OCI-LY7 (cell line): ENCODE measurements around the gene KRTAP20-1. TPM values are rescaled to one million over a fixed set of nuclear protein-coding genes. Genes with fewer than 3 reads are reported as not detected.

Experiments
- BruUV-seq: library from RNA; stranded (reverse); fragments of 400-500 nt; replicated peaks from 2 replicates; lab custom pipeline; 2021; lab: Mats Ljungman, UMichigan
- CTCF ChIA-PET: fragments of 300-600 bp; sonication (Branson Sonifier 250); formaldehyde crosslinking; loops from one replicate; lab custom pipeline; 2022; ENCODE audit warnings: antibody characterized with exemption; ENCODE audit not compliant: unreplicated experiment; lab: Charles Lee
- POLR2A ChIA-PET: fragments of 300-600 bp; sonication (Branson Sonifier 250); formaldehyde crosslinking; loops from one replicate; lab custom pipeline; 2022; ENCODE audit warnings: antibody characterized with exemption; lab: Charles Lee
- DNase-seq: peaks from one replicate; pipeline ENCODE4 v3.0.0-alpha.2; 2015; ENCODE audit warnings: low spot score
- H2AFZ ChIP-seq: fragments of 200-600 bp; sonication (generic), shearing (Covaris generic); 2 replicates; pipeline ENCODE4 v1.6.1; 2014; ENCODE audit warnings: mild to moderate bottlenecking, antibody characterized with exemption, low read length, moderate library complexity
- H3K27ac ChIP-seq: fragments of 200-600 bp; sonication (generic); 2 replicates; pipeline ENCODE4 v1.5.1; 2014; ENCODE audit warnings: mixed run types, low read depth, mild to moderate bottlenecking, moderate library complexity, low read length, inconsistent platforms; ENCODE audit not compliant: poor library complexity, severe bottlenecking
- H3K36me3 ChIP-seq: fragments of 200-600 bp; sonication (generic); 2 replicates; pipeline ENCODE4 v1.6.1; 2014; ENCODE audit warnings: mild to moderate bottlenecking, antibody characterized with exemption, low read length, moderate library complexity, mixed read lengths; ENCODE audit not compliant: insufficient read depth
- H3K4me1 ChIP-seq: fragments of 200-600 bp; sonication (generic); 2 replicates; pipeline ENCODE4 v1.5.1; 2014; ENCODE audit warnings: mild to moderate bottlenecking, low read length; ENCODE audit not compliant: insufficient read depth, poor library complexity, severe bottlenecking
- H3K4me2 ChIP-seq: fragments of 200-600 bp; sonication (generic); 2 replicates; pipeline ENCODE4 v1.6.1; 2014; ENCODE audit warnings: mild to moderate bottlenecking, low read length
- H3K4me3 ChIP-seq: fragments of 200-600 bp; sonication (generic); 2 replicates; pipeline ENCODE4 v1.5.1; 2014; ENCODE audit warnings: mild to moderate bottlenecking, low read depth, low read length; ENCODE audit not compliant: poor library complexity, severe bottlenecking
- H3K79me2 ChIP-seq: fragments of 200-600 bp; sonication (generic); 2 replicates; pipeline ENCODE4 v1.6.1; 2016; ENCODE audit warnings: low read depth, mild to moderate bottlenecking, low read length, moderate library complexity, mixed read lengths; ENCODE audit not compliant: insufficient read depth
- H3K9me2 ChIP-seq: fragments of 200-600 bp; sonication (generic); 2 replicates; pipeline ENCODE4 v1.6.1; 2016; ENCODE audit warnings: mild to moderate bottlenecking, low read length, mixed read lengths; ENCODE audit not compliant: insufficient read depth
- H3K9me3 ChIP-seq: fragments of 200-600 bp; sonication (generic); 2 replicates; pipeline ENCODE4 v1.6.1; 2014; ENCODE audit warnings: mild to moderate bottlenecking, mixed run types, low read length, mixed read lengths
- H4K20me1 ChIP-seq: fragments of 200-600 bp; sonication (generic); 2 replicates; pipeline ENCODE4 v1.6.1; 2014; ENCODE audit warnings: mild to moderate bottlenecking, antibody characterized with exemption, low read length, moderate library complexity, mixed read lengths; ENCODE audit not compliant: insufficient read depth
- EZH2phosphoT487 ChIP-seq: fragments of 200-600 bp; sonication (generic); IDR thresholded peaks from 2 replicates; pipeline ENCODE4 v1.6.1; 2018; ENCODE audit warnings: low read depth, borderline replicate concordance, mild to moderate bottlenecking, mixed run types, antibody characterized with exemption, low read length, moderate library complexity, mixed read lengths
- intact Hi-C: fragments of 100-400 bp; cut with micrococcal nuclease; formaldehyde crosslinking; loops from one replicate; pipeline ENCODE4 v1.10.0; 2022; ENCODE audit not compliant: unreplicated experiment
- total RNA-seq, 2 experiments: library from RNA; depleted of rRNA in 1 of 2; stranded (reverse); fragments of >200 nt in 1 of 2; shearing (Covaris generic) in 1 of 2; gene quantifications; 2 replicates each; pipeline ENCODE4 v1.2.3, GENCODE V29; 2014 to 2022
- TF ChIP-seq, protein P1 (sequence below): fragments of 200-600 bp; sonication (generic); conservative IDR thresholded peaks from 2 replicates; pipeline ENCODE4 v1.5.1; 2014; ENCODE audit warnings: mild to moderate bottlenecking, antibody characterized with exemption, low read length, moderate library complexity, mixed read lengths

The KRTAP20-1 gene
- total RNA-seq, 2 experiments from 2014 or later, result not detected

DNA sequence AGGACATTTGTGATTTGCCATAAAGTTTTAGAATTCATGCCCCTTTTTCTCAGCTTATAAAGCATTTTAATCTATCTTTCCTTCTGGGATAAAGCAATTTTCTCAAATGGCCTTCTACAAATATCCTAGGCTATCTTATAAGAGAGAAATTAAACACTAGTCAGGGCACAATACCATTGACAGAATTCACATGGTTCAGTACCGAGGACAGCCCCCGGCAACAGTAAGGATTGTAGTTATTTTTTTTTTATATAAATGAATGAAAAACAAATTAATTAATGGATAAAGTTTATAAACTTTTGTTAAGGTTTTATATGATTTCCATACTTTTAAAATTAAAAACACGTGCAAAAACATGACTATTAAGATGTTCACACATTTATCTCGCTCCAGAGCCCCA, 11.9 kb downstream of the KRTAP20-1 start:
- intact Hi-C loops, result no loop called here
- Histone ChIP-seq H3K79me2 (no peaks in the 10 kb centered on the region), H4K20me1 (no peaks in the 10 kb centered on the region), H3K9me3 (peaks cover 8% of the 10 kb centered on the region; the same call in 1 of the 2 replicates), H3K36me3 (no peaks in the 10 kb centered on the region), H3K27ac (no peak overlapping the region), H3K4me1 (no peaks in the 10 kb centered on the region), H3K9me2 (no peaks in the 10 kb centered on the region), H3K4me3 (no peak overlapping the region), H3K4me2 (no peak overlapping the region), H2AFZ (no peak overlapping the region)
- DNase-seq, result no peak
- TF ChIP-seq, protein P1, sequence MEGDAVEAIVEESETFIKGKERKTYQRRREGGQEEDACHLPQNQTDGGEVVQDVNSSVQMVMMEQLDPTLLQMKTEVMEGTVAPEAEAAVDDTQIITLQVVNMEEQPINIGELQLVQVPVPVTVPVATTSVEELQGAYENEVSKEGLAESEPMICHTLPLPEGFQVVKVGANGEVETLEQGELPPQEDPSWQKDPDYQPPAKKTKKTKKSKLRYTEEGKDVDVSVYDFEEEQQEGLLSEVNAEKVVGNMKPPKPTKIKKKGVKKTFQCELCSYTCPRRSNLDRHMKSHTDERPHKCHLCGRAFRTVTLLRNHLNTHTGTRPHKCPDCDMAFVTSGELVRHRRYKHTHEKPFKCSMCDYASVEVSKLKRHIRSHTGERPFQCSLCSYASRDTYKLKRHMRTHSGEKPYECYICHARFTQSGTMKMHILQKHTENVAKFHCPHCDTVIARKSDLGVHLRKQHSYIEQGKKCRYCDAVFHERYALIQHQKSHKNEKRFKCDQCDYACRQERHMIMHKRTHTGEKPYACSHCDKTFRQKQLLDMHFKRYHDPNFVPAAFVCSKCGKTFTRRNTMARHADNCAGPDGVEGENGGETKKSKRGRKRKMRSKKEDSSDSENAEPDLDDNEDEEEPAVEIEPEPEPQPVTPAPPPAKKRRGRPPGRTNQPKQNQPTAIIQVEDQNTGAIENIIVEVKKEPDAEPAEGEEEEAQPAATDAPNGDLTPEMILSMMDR, result no peak
- TF ChIP-seq EZH2phosphoT487, result no peak
- BruUV-seq, result no TSS peak
- POLR2A ChIA-PET, result no interaction called here
- CTCF ChIA-PET, result no interaction called here

DNA sequence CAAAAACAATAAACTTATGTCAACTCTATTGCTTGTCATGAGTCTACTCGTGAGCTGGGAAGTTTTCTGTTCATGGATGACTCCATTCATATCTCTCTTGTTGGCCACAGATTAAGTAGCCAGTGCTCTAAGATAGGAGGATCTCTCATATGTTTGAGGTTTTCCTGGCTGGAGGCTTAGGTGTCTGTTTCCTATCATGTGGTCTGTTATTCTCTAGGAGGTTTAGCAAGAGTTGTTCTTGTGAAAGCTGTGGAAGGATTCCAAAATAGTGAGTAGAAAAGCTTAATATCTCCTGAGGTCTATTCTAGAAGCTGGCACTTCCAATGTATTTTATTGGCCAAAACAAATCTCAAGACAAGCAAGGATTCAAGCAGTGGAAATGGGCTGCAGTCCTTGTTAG, 13.0 kb downstream of the KRTAP20-1 start:
- Histone ChIP-seq H4K20me1 (no peaks in the 10 kb centered on the region), H3K4me1 (no peaks in the 10 kb centered on the region), H3K4me2 (no peak overlapping the region), H2AFZ (no peak overlapping the region), H3K4me3 (no peak overlapping the region), H3K9me3 (peaks cover 8% of the 10 kb centered on the region; the same call in 1 of the 2 replicates), H3K36me3 (no peaks in the 10 kb centered on the region), H3K9me2 (no peaks in the 10 kb centered on the region), H3K27ac (no peak overlapping the region), H3K79me2 (no peaks in the 10 kb centered on the region)
- CTCF ChIA-PET, result no interaction called here
- TF ChIP-seq, protein P1, result no peak
- no peak for TF ChIP-seq EZH2phosphoT487
- BruUV-seq, result no TSS peak
- POLR2A ChIA-PET, result no interaction called here
- no peak for DNase-seq
- intact Hi-C loops, result no loop called here

- intact Hi-C loops, result no loop called here
Observed at GRCh38 chr21:30634906-30635305, 18.7 kb downstream of the KRTAP20-1 start, which contains the start of gene KRTAP20-2. Gene KRTAP20-2 (plus strand): TSS chr21:30635206. CDS start chr21:30635264, 58 bp downstream.

More at GRCh38 chr21:30634906-30635305, 18.7 kb downstream of the KRTAP20-1 start, which contains the start of gene KRTAP20-2:
- no peak within 1 kb of the TSS for H2AFZ ChIP-seq
- no peak within 1 kb of the TSS for H3K4me3 ChIP-seq
- H3K36me3 ChIP-seq, result no peaks in the 10 kb centered on the region
- no peaks in the 10 kb centered on the region for H3K9me2 ChIP-seq
- H3K4me1 ChIP-seq, result no peaks in the 10 kb centered on the region
- DNase-seq, result no peak
- CTCF ChIA-PET, result no interaction called here
- H3K9me3 ChIP-seq, result no peaks in the 10 kb centered on the region
- POLR2A ChIA-PET, result interaction anchor here (0.6 kb wide), 1 partner anchor 91 kb away, joined by 3 read pairs; no protein-coding TSS in a partner anchor
- TF ChIP-seq EZH2phosphoT487, result no peak
- TF ChIP-seq, protein P1, result no peak
- no peak within 1 kb of the TSS for H3K27ac ChIP-seq
- no peaks in the 10 kb centered on the region for H3K79me2 ChIP-seq
- no peaks in the 10 kb centered on the region for H4K20me1 ChIP-seq
- BruUV-seq, result no TSS peak
- no peak within 1 kb of the TSS for H3K4me2 ChIP-seq
